ENCODE measurements around the gene GPHN. TPM values are rescaled to one million over a fixed set of nuclear protein-coding genes. Genes with fewer than 3 reads are reported as not detected.

Gene GPHN
- total RNA-seq: 10 to 100 TPM; 11.5 to 12.1 TPM
- 1 to 10 TPM; 2.9 to 4.2 (median 4.0) TPM for polyA plus RNA-seq
- total RNA-seq: 7.9 to 18.5 (median 9.0) reads per million in 6 experiments

- Mint-ChIP-seq H3K27me3 (peaks cover 0 to 2% (median 0%) of the 10 kb centered on the region in 5 donors), H3K9me3 (no peaks in the 10 kb centered on the region)
These were observed at the start of gene GPHN for GRCh38 chr14:66507722-66508546. Gene GPHN, plus strand, starts transcription at chr14:66508147.

GRCh38 chr14:66459603-66460002, 48.3 kb upstream of the GPHN start:
- POLR2A ChIA-PET: no interaction called here
- no peak overlapping the region for H3K4me3 Mint-ChIP-seq
- peaks cover 4 to 30% (median 22%) of the 10 kb centered on the region in 3 donors for H3K36me3 Mint-ChIP-seq
- peaks cover 0 to 4% (median 0%) of the 10 kb centered on the region in 5 donors for H3K27me3 Mint-ChIP-seq
- H3K27ac Mint-ChIP-seq: no peak overlapping the region
- ATAC-seq (no peak), DNase-seq (no peak)
- H3K9me3 Mint-ChIP-seq: peaks cover 0 to 22% (median 0%) of the 10 kb centered on the region in 9 donors
- H3K4me1 Mint-ChIP-seq: no peaks in the 10 kb centered on the region

More at GRCh38 chr14:66507722-66508546, at the start of gene GPHN:
- Mint-ChIP-seq H3K4me1 (peaks cover 12 to 39% (median 30%) of the 10 kb centered on the region in 4 donors), H3K36me3 (peaks cover 0 to 1% (median 0%) of the 10 kb centered on the region in 3 donors), H3K4me3 (peak within 1 kb of the TSS; percentile 95 to 99 (median 98)), H3K27ac (peak within 1 kb of the TSS; percentile 78 to 97 (median 90))
- DNase-seq: peak; percentile 69 to 89 (median 79)
- POLR2A ChIA-PET: interaction anchor here (0.6 to 1.2 kb wide), 4 partner anchors 11 to 801 kb away, joined by 3 to 4 read pairs (median 3); partner anchors contain the start of gene PALS1
- peak; percentile 86 to 90 for ATAC-seq

GRCh38 chr14:66464261-66464660, 43.7 kb upstream of the GPHN start:
- H3K9me3 Mint-ChIP-seq: peaks cover 0 to 3% (median 0%) of the 10 kb centered on the region in 9 donors
- H3K27ac Mint-ChIP-seq: no peak overlapping the region
- DNase-seq: no peak
- POLR2A ChIA-PET: no interaction called here
- H3K27me3 Mint-ChIP-seq: no peaks in the 10 kb centered on the region
- no peaks in the 10 kb centered on the region for H3K4me1 Mint-ChIP-seq
- ATAC-seq: no peak
- H3K36me3 Mint-ChIP-seq: peaks cover 0 to 17% (median 0%) of the 10 kb centered on the region in 3 donors
- no peak overlapping the region for H3K4me3 Mint-ChIP-seq

- Mint-ChIP-seq H3K9me3 (peaks cover 0 to 30% (median 12%) of the 10 kb centered on the region in 9 donors), H3K27me3 (no peaks in the 10 kb centered on the region), H3K4me1 (no peaks in the 10 kb centered on the region), H3K36me3 (peaks cover 0 to 43% (median 25%) of the 10 kb centered on the region in 3 donors), H3K4me3 (no peak overlapping the region), H3K27ac (no peak overlapping the region)
- DNase-seq (no peak), ATAC-seq (no peak)
- POLR2A ChIA-PET: no interaction called here
These were observed 39.1 kb upstream of the GPHN start for GRCh38 chr14:66468778-66469367.

GRCh38 chr14:66471584-66471983, 36.4 kb upstream of the GPHN start:
- Mint-ChIP-seq H3K4me1 (no peaks in the 10 kb centered on the region), H3K36me3 (peaks cover 0 to 44% (median 25%) of the 10 kb centered on the region in 3 donors), H3K27ac (no peak overlapping the region), H3K9me3 (peaks cover 0 to 30% (median 12%) of the 10 kb centered on the region in 9 donors), H3K4me3 (no peak overlapping the region), H3K27me3 (no peaks in the 10 kb centered on the region)
- POLR2A ChIA-PET: no interaction called here
- DNase-seq (no peak), ATAC-seq (no peak)

- no peak overlapping the region for H3K27ac Mint-ChIP-seq
- POLR2A ChIA-PET: no interaction called here
These were observed 35.7 kb upstream of the GPHN start for GRCh38 chr14:66472251-66472650.

GRCh38 chr14:66473223-66473622, 34.7 kb upstream of the GPHN start:
- no peak for ATAC-seq
- peaks cover 0 to 30% (median 12%) of the 10 kb centered on the region in 9 donors for H3K9me3 Mint-ChIP-seq

More at GRCh38 chr14:66472251-66472650, 35.7 kb upstream of the GPHN start:
- peaks cover 0 to 30% (median 12%) of the 10 kb centered on the region in 9 donors for H3K9me3 Mint-ChIP-seq
- no peaks in the 10 kb centered on the region for H3K27me3 Mint-ChIP-seq
- ATAC-seq (no peak), DNase-seq (no peak)
- H3K4me1 Mint-ChIP-seq: no peaks in the 10 kb centered on the region
- H3K36me3 Mint-ChIP-seq: peaks cover 0 to 41% (median 25%) of the 10 kb centered on the region in 3 donors
- H3K4me3 Mint-ChIP-seq: no peak overlapping the region

GRCh38 chr14:66476964-66477363, 31.0 kb upstream of the GPHN start:
- no peak for ATAC-seq
- POLR2A ChIA-PET: no interaction called here
- Mint-ChIP-seq H3K9me3 (peaks cover 0 to 6% (median 1%) of the 10 kb centered on the region in 9 donors), H3K4me3 (no peak overlapping the region), H3K36me3 (peaks cover 0 to 13% (median 9%) of the 10 kb centered on the region in 3 donors), H3K27ac (no peak overlapping the region), H3K27me3 (no peaks in the 10 kb centered on the region), H3K4me1 (peaks cover 0 to 3% (median 0%) of the 10 kb centered on the region in 4 donors)
- no peak for DNase-seq

More at GRCh38 chr14:66473223-66473622, 34.7 kb upstream of the GPHN start:
- Mint-ChIP-seq H3K27ac (no peak overlapping the region), H3K4me1 (no peaks in the 10 kb centered on the region), H3K4me3 (no peak overlapping the region), H3K36me3 (peaks cover 0 to 38% (median 25%) of the 10 kb centered on the region in 3 donors), H3K27me3 (no peaks in the 10 kb centered on the region)
- no peak for DNase-seq
- POLR2A ChIA-PET: no interaction called here

GRCh38 chr14:66477567-66477966, 30.4 kb upstream of the GPHN start:
- DNase-seq (no peak), ATAC-seq (no peak)
- POLR2A ChIA-PET: no interaction called here
- Mint-ChIP-seq H3K27ac (no peak overlapping the region), H3K9me3 (peaks cover 0 to 3% (median 0%) of the 10 kb centered on the region in 9 donors), H3K27me3 (no peaks in the 10 kb centered on the region), H3K4me1 (peaks cover 0 to 3% (median 0%) of the 10 kb centered on the region in 4 donors), H3K4me3 (no peak overlapping the region), H3K36me3 (peaks cover 0 to 8% (median 7%) of the 10 kb centered on the region in 3 donors)

GRCh38 chr14:66482873-66483272, 25.1 kb upstream of the GPHN start:
- H3K27ac Mint-ChIP-seq: no peak overlapping the region

GRCh38 chr14:66483322-66483721, 24.6 kb upstream of the GPHN start:
- Mint-ChIP-seq H3K9me3 (no peaks in the 10 kb centered on the region), H3K27me3 (no peaks in the 10 kb centered on the region), H3K4me3 (no peak overlapping the region), H3K36me3 (peaks cover 0 to 4% (median 2%) of the 10 kb centered on the region in 3 donors), H3K27ac (no peak overlapping the region), H3K4me1 (peaks cover 0 to 5% (median 1%) of the 10 kb centered on the region in 4 donors)
- POLR2A ChIA-PET: no interaction called here
- DNase-seq (no peak), ATAC-seq (no peak)

More at GRCh38 chr14:66482873-66483272, 25.1 kb upstream of the GPHN start:
- Mint-ChIP-seq H3K36me3 (peaks cover 0 to 4% (median 2%) of the 10 kb centered on the region in 3 donors), H3K4me3 (no peak overlapping the region), H3K27me3 (no peaks in the 10 kb centered on the region), H3K4me1 (peaks cover 0 to 5% (median 1%) of the 10 kb centered on the region in 4 donors), H3K9me3 (no peaks in the 10 kb centered on the region)
- no peak for ATAC-seq
- DNase-seq: no peak
- POLR2A ChIA-PET: no interaction called here

- Mint-ChIP-seq H3K27me3 (no peaks in the 10 kb centered on the region), H3K27ac (no peak overlapping the region), H3K9me3 (no peaks in the 10 kb centered on the region), H3K4me3 (no peak overlapping the region), H3K36me3 (peaks cover 0 to 4% (median 2%) of the 10 kb centered on the region in 3 donors), H3K4me1 (peaks cover 0 to 5% (median 0%) of the 10 kb centered on the region in 4 donors)
- POLR2A ChIA-PET: no interaction called here
- DNase-seq: no peak
- ATAC-seq: no peak
These were observed 22.9 kb upstream of the GPHN start for GRCh38 chr14:66485029-66485428.

All from naive thymus-derived CD8-positive, alpha-beta T cell (primary cell).